Stimulated activated CD4-positive, alpha-beta T cell treated with anti-CD3 and anti-CD28 coated beads, TNF-alpha, amount 100 ng/mL, for 1 hour (primary cell): Measurements from ENCODE around the gene FHL3.

ENCODE experiments used
- DNase-seq, 3 donors: peaks; one replicate each; pipeline ENCODE4 v3.0.0-alpha.2; 2020; ENCODE audit warnings: low read depth in 3 of 3, low spot score in 1 of 3

Gene FHL3

GRCh38 chr1:38005195-38006007 is at the start of gene FHL3:
TSS of gene FHL3 (minus strand) at chr1:38005514. CDS start at chr1:37999412, 6,102 bp downstream.
- no peak for DNase-seq

GRCh38 chr1:38053416-38054091 is 48.2 kb upstream of the FHL3 start:
- DNase-seq: no peak

- DNase-seq: no peak
Observed at GRCh38 chr1:38052750-38053415, 47.6 kb upstream of the FHL3 start.

GRCh38 chr1:38051079-38051543 is 45.8 kb upstream of the FHL3 start:
- no peak for DNase-seq

GRCh38 chr1:38050397-38051078 is 45.2 kb upstream of the FHL3 start:
- DNase-seq: no peak

- DNase-seq: no peak
Observed at GRCh38 chr1:38047603-38048141, 42.4 kb upstream of the FHL3 start.

GRCh38 chr1:38046884-38047602 is 41.7 kb upstream of the FHL3 start:
- peak; percentile 19 to 75 (median 43) for DNase-seq

- DNase-seq: no peak
Observed at GRCh38 chr1:38046333-38046883, 41.1 kb upstream of the FHL3 start, which contains the start of gene POU3F1. TSS of gene POU3F1 (minus strand) at chr1:38046793. CDS start at chr1:38046743, 50 bp downstream.

GRCh38 chr1:38045401-38046332 is 40.4 kb upstream of the FHL3 start:
- no peak for DNase-seq

GRCh38 chr1:38044221-38045215 is 39.2 kb upstream of the FHL3 start:
- DNase-seq: no peak

- no peak for DNase-seq
Observed at GRCh38 chr1:38043036-38043747, 37.9 kb upstream of the FHL3 start.

- DNase-seq: no peak
Observed at GRCh38 chr1:38041936-38042834, 36.9 kb upstream of the FHL3 start.

- no peak for DNase-seq
Observed at GRCh38 chr1:38039331-38040088, 34.2 kb upstream of the FHL3 start.

GRCh38 chr1:38038861-38039260 is 33.5 kb upstream of the FHL3 start:
- no peak for DNase-seq

- no peak for DNase-seq
Observed at GRCh38 chr1:38037221-38037939, 32.1 kb upstream of the FHL3 start.
